Panc1 (cell line): ENCODE results near the gene LRMDA. TPM values are rescaled to one million over a fixed set of nuclear protein-coding genes. Genes with fewer than 3 reads are reported as not detected.

Experiments used
- ATAC-seq: fragments of 200-7000 bp; cut with Tn5 transposase; 2 replicates; pipeline ENCODE4 v1.9.1; 2020; ENCODE audit warnings: mild to moderate bottlenecking, moderate library complexity
- BruUV-seq: library from RNA; stranded (reverse); fragments of 400-500 nt; replicated peaks from 2 replicates; lab custom pipeline; 2021; lab: Mats Ljungman, UMichigan
- CTCF ChIA-PET: fragments of 300-600 bp; sonication (Branson Sonifier 250); formaldehyde crosslinking; loops from one replicate; lab custom pipeline; 2022; ENCODE audit warnings: antibody characterized with exemption; lab: Charles Lee
- POLR2A ChIA-PET: fragments of 300-600 bp; sonication (Branson Sonifier 250); formaldehyde crosslinking; loops from one replicate; lab custom pipeline; 2022; ENCODE audit warnings: antibody characterized with exemption; lab: Charles Lee
- DNase-seq: peaks from one replicate; pipeline ENCODE4 v3.0.0-alpha.2; 2010; ENCODE audit warnings: low read depth, low spot score
- H3K27ac ChIP-seq: 2 replicates; pipeline ENCODE4 v1.5.1; 2011; ENCODE audit warnings: mild to moderate bottlenecking, low read length, inconsistent platforms
- H3K27me3 ChIP-seq: fragments of 200-500 bp; sonication (Bioruptor generic); 2 replicates; pipeline ENCODE4 v1.6.0; 2014; ENCODE audit warnings: low read length, inconsistent platforms; ENCODE audit not compliant: control insufficient read depth, insufficient read depth
- H3K36me3 ChIP-seq: fragments of 200-500 bp; sonication (Bioruptor generic); 2 replicates; pipeline ENCODE4 v1.5.1; 2014; ENCODE audit warnings: inconsistent platforms, mild to moderate bottlenecking, low read length, moderate library complexity; ENCODE audit not compliant: control insufficient read depth, insufficient read depth
- H3K4me1 ChIP-seq: 2 replicates; pipeline ENCODE4 v1.5.1; 2011; ENCODE audit warnings: inconsistent platforms, mild to moderate bottlenecking, low read length, moderate library complexity; ENCODE audit not compliant: control insufficient read depth, insufficient read depth
- H3K4me3 ChIP-seq, 2 experiments: 2 replicates each; pipeline ENCODE4 v1.5.1; 2011 to 2012; ENCODE audit warnings: low read depth in 2 of 2, low read length in 2 of 2, mild to moderate bottlenecking in 2 of 2, inconsistent platforms in 1 of 2, moderate library complexity in 1 of 2
- H3K9me3 ChIP-seq: fragments of 200-500 bp; sonication (Bioruptor generic); 2 replicates; pipeline ENCODE4 v1.5.1; 2014; ENCODE audit warnings: low read depth, mild to moderate bottlenecking, inconsistent platforms, low read length, moderate library complexity; ENCODE audit not compliant: control insufficient read depth, insufficient read depth
- CTCF ChIP-seq: fragments of 450-650 bp; IDR thresholded peaks from 2 replicates; pipeline ENCODE4 v1.5.1; 2017; ENCODE audit warnings: mild to moderate bottlenecking
- POLR2AphosphoS5 ChIP-seq: IDR thresholded peaks from 2 replicates; pipeline ENCODE4 v1.6.1; 2012; ENCODE audit warnings: mild to moderate bottlenecking, low read depth, low read length, moderate library complexity
- REST ChIP-seq, 2 experiments: IDR thresholded peaks; 2 replicates each; pipeline ENCODE4 v1.6.1; 2011 to 2012; ENCODE audit warnings: low read depth in 2 of 2, control low read depth in 1 of 2, low read length in 1 of 2, mild to moderate bottlenecking in 1 of 2, moderate library complexity in 1 of 2; ENCODE audit not compliant: insufficient read depth in 1 of 2
- SIN3A ChIP-seq: IDR thresholded peaks from 2 replicates; pipeline ENCODE4 v1.6.1; 2012; ENCODE audit warnings: low read depth, mild to moderate bottlenecking, low read length, moderate library complexity, borderline replicate concordance; ENCODE audit not compliant: insufficient read depth
- TCF7L2 ChIP-seq: IDR thresholded peaks from 2 replicates; pipeline ENCODE4 v1.6.1; 2011; ENCODE audit warnings: mild to moderate bottlenecking, low read depth, low read length, inconsistent platforms
- in situ Hi-C: cut with HindIII; loops from 2 replicates; pipeline ENCODE4 v1.10.0; 2016; ENCODE audit warnings: low sequenced_read_pairs, low pct_unique_long_range_greater_than_20kb
- intact Hi-C: fragments of 100-400 bp; cut with micrococcal nuclease; formaldehyde crosslinking; loops from one replicate; pipeline ENCODE4 v1.10.0; 2022; ENCODE audit not compliant: unreplicated experiment
- total RNA-seq: library from RNA; stranded (reverse); gene quantifications from one replicate; pipeline ENCODE4 v1.2.1, GENCODE V29; 2021; ENCODE audit not compliant: unreplicated experiment

Gene LRMDA
- total RNA-seq, 1 experiment from 2014 or later = 1.2 TPM

GRCh38 chr10:75959912-75960311 lies 528.5 kb downstream of the LRMDA start:
- BruUV-seq = no TSS peak
- no peak for DNase-seq
- H3K27ac ChIP-seq = no peak overlapping the region
- H3K9me3 ChIP-seq = no peaks in the 10 kb centered on the region
- no peaks in the 10 kb centered on the region for H3K36me3 ChIP-seq
- ChIA-PET CTCF (no interaction called here), POLR2A (no interaction called here)
- no peak for TF ChIP-seq REST (IDR thresholded peaks at IDR 0.05; ENCODE audit: insufficient read depth in 1 of 2, low read depth in 2 of 2, low read length in 1 of 2)
- TF ChIP-seq TCF7L2 = no peak
- TF ChIP-seq CTCF = no peak
- no peak overlapping the region for H3K4me3 ChIP-seq
- in situ Hi-C loops = no loop called here
- no peaks in the 10 kb centered on the region for H3K4me1 ChIP-seq
- 0 out of 2 replicates have a peak, but pooled peaks cover 2% of the 10 kb centered on the region for H3K27me3 ChIP-seq
- no peak for ATAC-seq
- intact Hi-C loops = no loop called here

- Histone ChIP-seq H3K4me1 (no peaks in the 10 kb centered on the region), H3K9me3 (no peaks in the 10 kb centered on the region), H3K36me3 (no peaks in the 10 kb centered on the region), H3K27ac (no peak overlapping the region), H3K27me3 (0 out of 2 replicates have a peak, but pooled peaks cover 2% of the 10 kb centered on the region), H3K4me3 (no peak overlapping the region)
- DNase-seq (no peak), ATAC-seq (no peak)
- ChIA-PET CTCF (no interaction called here), POLR2A (no interaction called here)
- BruUV-seq = no TSS peak
- in situ Hi-C loops (no loop called here), intact Hi-C loops (no loop called here)
- TF ChIP-seq SIN3A (no peak), CTCF (no peak), REST (IDR thresholded peaks at IDR 0.05; ENCODE audit: insufficient read depth in 1 of 2, low read depth in 2 of 2, low read length in 1 of 2) (no peak), TCF7L2 (no peak), POLR2AphosphoS5 (no peak)
Measured at GRCh38 chr10:75962395-75963061, 531.1 kb downstream of the LRMDA start.
